ENCODE data around the gene MACROH2A1.

MACROH2A1 gene

GRCh38 chr5:135350536-135350935 is 48.5 kb downstream of the MACROH2A1 start:
- Histone ChIP-seq H3K27ac (ENCODE audit: low read length) (no peak overlapping the region), H3K9ac (ENCODE audit: low read length in 2 of 2) (no peak overlapping the region), H3K4me1 (ENCODE audit: control insufficient read depth, insufficient read depth, low read length) (peaks cover 24% of the 10 kb centered on the region), H3K9me3 (ENCODE audit: control insufficient read depth in 2 of 2, low read length in 2 of 2) (no peaks in the 10 kb centered on the region), H3K4me3 (ENCODE audit: low read length in 2 of 2) (no peak overlapping the region), H3K27me3 (ENCODE audit: control insufficient read depth in 1 of 2, insufficient read depth in 2 of 2, low read length in 2 of 2) (no peaks in the 10 kb centered on the region), H3K36me3 (ENCODE audit: control insufficient read depth in 2 of 2, insufficient read depth in 2 of 2, low read length in 2 of 2) (peaks cover 14 to 30% of the 10 kb centered on the region in 2 donors)

- H3K9ac ChIP-seq (ENCODE audit: low read length in 2 of 2): no peak overlapping the region
- H3K4me3 ChIP-seq (ENCODE audit: low read length in 2 of 2): no peak overlapping the region
- peaks cover 21 to 36% of the 10 kb centered on the region in 2 donors for H3K36me3 ChIP-seq (ENCODE audit: control insufficient read depth in 2 of 2, insufficient read depth in 2 of 2, low read length in 2 of 2)
- H3K9me3 ChIP-seq (ENCODE audit: control insufficient read depth in 2 of 2, low read length in 2 of 2): no peaks in the 10 kb centered on the region
- H3K27ac ChIP-seq (ENCODE audit: low read length): no peak overlapping the region
- peaks cover 18% of the 10 kb centered on the region for H3K4me1 ChIP-seq (ENCODE audit: control insufficient read depth, insufficient read depth, low read length)
- no peaks in the 10 kb centered on the region for H3K27me3 ChIP-seq (ENCODE audit: control insufficient read depth in 1 of 2, insufficient read depth in 2 of 2, low read length in 2 of 2)
Observed at GRCh38 chr5:135349886-135350285, 49.1 kb downstream of the MACROH2A1 start.

- Histone ChIP-seq H3K4me3 (ENCODE audit: low read length in 2 of 2) (no peak overlapping the region), H3K27me3 (ENCODE audit: control insufficient read depth in 1 of 2, insufficient read depth in 2 of 2, low read length in 2 of 2) (no peaks in the 10 kb centered on the region), H3K9ac (ENCODE audit: low read length in 2 of 2) (no peak overlapping the region), H3K36me3 (ENCODE audit: control insufficient read depth in 2 of 2, insufficient read depth in 2 of 2, low read length in 2 of 2) (peaks cover 24 to 37% of the 10 kb centered on the region in 2 donors), H3K9me3 (ENCODE audit: control insufficient read depth in 2 of 2, low read length in 2 of 2) (no peaks in the 10 kb centered on the region), H3K4me1 (ENCODE audit: control insufficient read depth, insufficient read depth, low read length) (peaks cover 14% of the 10 kb centered on the region), H3K27ac (ENCODE audit: low read length) (no peak overlapping the region)
Observed at GRCh38 chr5:135349451-135349850, 49.6 kb downstream of the MACROH2A1 start.

- Histone ChIP-seq H3K4me1 (ENCODE audit: control insufficient read depth, insufficient read depth, low read length) (peaks cover 8% of the 10 kb centered on the region), H3K4me3 (ENCODE audit: low read length in 2 of 2) (no peak overlapping the region), H3K9ac (ENCODE audit: low read length in 2 of 2) (no peak overlapping the region), H3K9me3 (ENCODE audit: control insufficient read depth in 2 of 2, low read length in 2 of 2) (no peaks in the 10 kb centered on the region), H3K36me3 (ENCODE audit: control insufficient read depth in 2 of 2, insufficient read depth in 2 of 2, low read length in 2 of 2) (peaks cover 30 to 38% of the 10 kb centered on the region in 2 donors), H3K27me3 (ENCODE audit: control insufficient read depth in 1 of 2, insufficient read depth in 2 of 2, low read length in 2 of 2) (no peaks in the 10 kb centered on the region), H3K27ac (ENCODE audit: low read length) (no peak overlapping the region)
Observed at GRCh38 chr5:135348918-135349317, 50.1 kb downstream of the MACROH2A1 start.

DNA sequence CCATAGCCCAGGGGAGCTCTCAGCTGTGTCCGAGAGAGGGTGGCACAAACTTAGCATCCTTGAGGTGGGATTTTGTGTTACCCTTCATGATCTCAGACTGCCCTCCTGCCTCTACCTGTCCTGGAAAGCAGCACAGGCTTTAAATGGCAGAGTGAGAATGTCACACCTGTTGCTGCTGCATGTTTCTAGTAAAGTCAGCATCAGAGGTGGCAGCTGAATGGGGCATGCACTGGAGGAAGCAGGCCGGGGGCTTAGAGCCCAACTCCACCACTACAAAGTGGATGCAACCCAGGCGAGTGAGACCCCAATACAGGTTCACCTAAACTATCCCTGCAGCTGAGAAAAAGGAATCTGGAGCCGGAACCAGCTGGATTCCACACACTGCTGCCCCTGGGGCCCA is 51.6 kb downstream of the MACROH2A1 start:
- H3K27me3 ChIP-seq (ENCODE audit: control insufficient read depth in 1 of 2, insufficient read depth in 2 of 2, low read length in 2 of 2): no peaks in the 10 kb centered on the region
- H3K9ac ChIP-seq (ENCODE audit: low read length in 2 of 2): no peak overlapping the region
- no peak overlapping the region for H3K27ac ChIP-seq (ENCODE audit: low read length)
- H3K4me1 ChIP-seq (ENCODE audit: control insufficient read depth, insufficient read depth, low read length): no peaks in the 10 kb centered on the region
- no peaks in the 10 kb centered on the region for H3K9me3 ChIP-seq (ENCODE audit: control insufficient read depth in 2 of 2, low read length in 2 of 2)
- no peak overlapping the region for H3K4me3 ChIP-seq (ENCODE audit: low read length in 2 of 2)
- peaks cover 44 to 48% of the 10 kb centered on the region in 2 donors for H3K36me3 ChIP-seq (ENCODE audit: control insufficient read depth in 2 of 2, insufficient read depth in 2 of 2, low read length in 2 of 2)

DNA sequence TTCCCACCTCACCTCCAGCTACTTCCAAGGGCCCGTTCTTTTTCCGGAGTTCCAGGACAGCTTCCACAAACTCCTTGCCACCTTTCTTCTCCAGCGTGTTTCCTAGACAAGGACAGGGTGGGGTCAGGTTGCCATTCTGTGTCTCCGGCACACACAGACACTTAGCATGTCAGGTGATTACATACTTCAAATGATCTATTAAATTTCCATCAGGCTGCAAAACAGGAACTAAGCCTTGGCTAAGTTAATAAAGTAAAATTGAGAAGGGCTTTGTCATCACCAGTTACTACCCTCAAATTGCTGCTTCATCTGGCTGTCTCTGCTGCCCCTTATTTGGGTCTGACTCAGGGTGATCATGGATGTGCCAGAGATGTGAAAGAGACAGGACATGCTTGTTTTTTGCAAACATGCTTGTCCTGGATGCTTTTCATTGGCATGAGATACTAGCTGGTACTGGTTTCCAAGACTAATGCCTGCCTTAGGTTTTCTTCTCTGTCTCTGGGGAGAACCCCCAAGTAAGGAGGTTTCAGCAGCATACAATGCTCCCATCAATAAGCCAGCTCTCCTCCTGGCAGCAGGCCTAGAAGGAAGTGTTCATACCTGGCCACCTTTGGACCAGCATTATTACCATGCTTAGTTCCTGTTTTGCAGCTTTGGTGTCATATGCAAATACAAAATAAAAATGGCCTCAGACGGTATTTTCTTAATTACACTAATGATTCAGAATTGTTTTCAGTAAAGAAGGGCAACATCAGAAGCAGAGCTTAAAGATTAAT is 52.9 kb downstream of the MACROH2A1 start:
- H3K27me3 ChIP-seq (ENCODE audit: control insufficient read depth in 1 of 2, insufficient read depth in 2 of 2, low read length in 2 of 2): no peaks in the 10 kb centered on the region
- no peaks in the 10 kb centered on the region for H3K4me1 ChIP-seq (ENCODE audit: control insufficient read depth, insufficient read depth, low read length)
- peaks cover 57 to 61% of the 10 kb centered on the region in 2 donors for H3K36me3 ChIP-seq (ENCODE audit: control insufficient read depth in 2 of 2, insufficient read depth in 2 of 2, low read length in 2 of 2)
- no peaks in the 10 kb centered on the region for H3K9me3 ChIP-seq (ENCODE audit: control insufficient read depth in 2 of 2, low read length in 2 of 2)
- no peak overlapping the region for H3K9ac ChIP-seq (ENCODE audit: low read length in 2 of 2)
- no peak overlapping the region for H3K4me3 ChIP-seq (ENCODE audit: low read length in 2 of 2)
- no peak overlapping the region for H3K27ac ChIP-seq (ENCODE audit: low read length)

- no peaks in the 10 kb centered on the region for H3K9me3 ChIP-seq (ENCODE audit: control insufficient read depth in 2 of 2, low read length in 2 of 2)
- H3K4me1 ChIP-seq (ENCODE audit: control insufficient read depth, insufficient read depth, low read length): no peaks in the 10 kb centered on the region
- H3K27ac ChIP-seq (ENCODE audit: low read length): no peak overlapping the region
- no peak overlapping the region for H3K4me3 ChIP-seq (ENCODE audit: low read length in 2 of 2)
- no peaks in the 10 kb centered on the region for H3K27me3 ChIP-seq (ENCODE audit: control insufficient read depth in 1 of 2, insufficient read depth in 2 of 2, low read length in 2 of 2)
- H3K9ac ChIP-seq (ENCODE audit: low read length in 2 of 2): no peak overlapping the region
- H3K36me3 ChIP-seq (ENCODE audit: control insufficient read depth in 2 of 2, insufficient read depth in 2 of 2, low read length in 2 of 2): peaks cover 59 to 64% of the 10 kb centered on the region in 2 donors
Observed at GRCh38 chr5:135344349-135344748, 54.7 kb downstream of the MACROH2A1 start.

- no peak overlapping the region for H3K4me3 ChIP-seq (ENCODE audit: low read length in 2 of 2)
- no peak overlapping the region for H3K9ac ChIP-seq (ENCODE audit: low read length in 2 of 2)
- H3K4me1 ChIP-seq (ENCODE audit: control insufficient read depth, insufficient read depth, low read length): no peaks in the 10 kb centered on the region
- no peak overlapping the region for H3K27ac ChIP-seq (ENCODE audit: low read length)
- peaks cover 66 to 73% of the 10 kb centered on the region in 2 donors for H3K36me3 ChIP-seq (ENCODE audit: control insufficient read depth in 2 of 2, insufficient read depth in 2 of 2, low read length in 2 of 2)
- H3K27me3 ChIP-seq (ENCODE audit: control insufficient read depth in 1 of 2, insufficient read depth in 2 of 2, low read length in 2 of 2): no peaks in the 10 kb centered on the region
- H3K9me3 ChIP-seq (ENCODE audit: control insufficient read depth in 2 of 2, low read length in 2 of 2): no peaks in the 10 kb centered on the region
Observed at GRCh38 chr5:135343413-135343812, 55.6 kb downstream of the MACROH2A1 start.

GRCh38 chr5:135342551-135342875 is 56.5 kb downstream of the MACROH2A1 start:
- H3K4me1 ChIP-seq (ENCODE audit: control insufficient read depth, insufficient read depth, low read length): no peaks in the 10 kb centered on the region
- no peaks in the 10 kb centered on the region for H3K27me3 ChIP-seq (ENCODE audit: control insufficient read depth in 1 of 2, insufficient read depth in 2 of 2, low read length in 2 of 2)
- H3K4me3 ChIP-seq (ENCODE audit: low read length in 2 of 2): no peak overlapping the region
- no peak overlapping the region for H3K9ac ChIP-seq (ENCODE audit: low read length in 2 of 2)
- H3K36me3 ChIP-seq (ENCODE audit: control insufficient read depth in 2 of 2, insufficient read depth in 2 of 2, low read length in 2 of 2): peaks cover 72 to 80% of the 10 kb centered on the region in 2 donors
- H3K9me3 ChIP-seq (ENCODE audit: control insufficient read depth in 2 of 2, low read length in 2 of 2): no peaks in the 10 kb centered on the region
- no peak overlapping the region for H3K27ac ChIP-seq (ENCODE audit: low read length)

DNA sequence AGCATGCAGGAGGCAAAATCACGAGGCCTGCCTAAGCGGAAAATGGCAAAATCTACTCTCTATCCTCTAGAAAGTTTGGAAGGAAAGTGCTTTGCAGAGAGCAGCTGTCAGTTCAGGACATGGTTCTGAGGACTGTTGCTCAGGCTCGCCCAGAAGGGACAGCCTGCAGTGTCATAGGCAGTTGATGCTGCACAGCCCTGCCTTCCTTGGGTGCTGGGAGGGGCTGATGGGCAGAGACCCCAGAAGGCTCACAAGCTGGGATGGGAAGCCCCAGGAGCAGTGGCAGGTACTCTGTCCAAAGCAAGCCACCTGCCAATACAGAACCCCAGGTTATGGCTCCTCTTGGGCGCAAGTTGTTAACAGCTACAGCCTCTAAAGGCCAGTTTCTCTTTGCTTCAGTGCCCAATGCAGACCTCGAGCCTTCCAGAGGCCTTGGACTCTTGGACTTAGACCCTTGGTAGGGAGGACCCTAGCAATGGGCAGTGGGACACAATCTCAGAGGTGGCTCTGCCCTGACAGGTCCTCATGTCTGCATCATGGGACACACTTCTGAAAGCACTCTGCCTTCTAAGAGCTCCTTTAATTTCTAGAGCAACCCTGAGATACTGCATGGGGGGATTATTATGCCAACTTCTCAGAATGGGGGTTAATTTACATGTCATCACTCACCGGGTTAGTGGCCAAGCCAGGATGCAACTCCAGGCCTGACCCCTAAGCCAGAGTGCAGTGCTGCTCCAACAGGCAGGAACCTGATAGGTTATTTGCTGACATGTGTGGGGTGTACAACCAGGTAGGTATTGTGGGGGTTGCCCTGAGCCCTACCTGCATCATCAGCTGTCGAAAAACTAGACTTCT is 57.1 kb downstream of the MACROH2A1 start:
- H3K4me1 ChIP-seq (ENCODE audit: control insufficient read depth, insufficient read depth, low read length): no peaks in the 10 kb centered on the region
- no peak overlapping the region for H3K4me3 ChIP-seq (ENCODE audit: low read length in 2 of 2)
- no peaks in the 10 kb centered on the region for H3K27me3 ChIP-seq (ENCODE audit: control insufficient read depth in 1 of 2, insufficient read depth in 2 of 2, low read length in 2 of 2)
- no peak overlapping the region for H3K27ac ChIP-seq (ENCODE audit: low read length)
- no peak overlapping the region for H3K9ac ChIP-seq (ENCODE audit: low read length in 2 of 2)
- peaks cover 74 to 83% of the 10 kb centered on the region in 2 donors for H3K36me3 ChIP-seq (ENCODE audit: control insufficient read depth in 2 of 2, insufficient read depth in 2 of 2, low read length in 2 of 2)
- H3K9me3 ChIP-seq (ENCODE audit: control insufficient read depth in 2 of 2, low read length in 2 of 2): no peaks in the 10 kb centered on the region
